ENCODE measurements around the gene SUGP1. TPM values are rescaled to one million over a fixed set of nuclear protein-coding genes. Genes with fewer than 3 reads are reported as not detected.

SUGP1 gene
- total RNA-seq, 1 experiment from 2014 or later: 81.3 TPM

- TF ChIP-seq ZBTB43 (CRISPR knock-in tag; IDR thresholded peaks at IDR 0.05): no peak
- TF ChIP-seq ARID4B (CRISPR knock-in tag; IDR thresholded peaks at IDR 0.05; ENCODE audit: borderline replicate concordance): no peak
- TF ChIP-seq ZMAT4 (CRISPR knock-in tag; IDR thresholded peaks at IDR 0.05): no peak
Measured at GRCh38 chr19:19305696-19306095, 14.6 kb downstream of the SUGP1 start (continued).

GRCh38 chr19:19305066-19305465 is 15.2 kb downstream of the SUGP1 start:
- Mint-ChIP-seq H3K9me3 (no peaks in the 10 kb centered on the region), H3K27ac (no peak overlapping the region), H3K4me1 (no peaks in the 10 kb centered on the region), H3K27me3 (ENCODE audit: low read depth) (no peaks in the 10 kb centered on the region), H3K36me3 (peaks cover 39% of the 10 kb centered on the region), H3K4me3 (no peak overlapping the region)
- ATAC-seq: no peak
- no peak for DNase-seq (ENCODE audit: low spot score)
- ChIA-PET POLR2A (no interaction called here), CTCF (no interaction called here)
- TF ChIP-seq FOXJ3 (CRISPR knock-in tag; IDR thresholded peaks at IDR 0.05; ENCODE audit: borderline replicate concordance) (no peak), ZNF416 (CRISPR knock-in tag; IDR thresholded peaks at IDR 0.05) (no peak), ATF2 (CRISPR knock-in tag; IDR thresholded peaks at IDR 0.05; ENCODE audit: borderline replicate concordance, low read depth) (no peak)

GRCh38 chr19:19304186-19304965 is 15.9 kb downstream of the SUGP1 start:
- ChIA-PET POLR2A (no interaction called here), CTCF (interaction anchor here (1.3 kb wide), 1 partner anchor 130 kb away, joined by 3 read pairs; no protein-coding TSS in a partner anchor)
- Mint-ChIP-seq H3K27ac (no peak overlapping the region), H3K36me3 (peaks cover 36% of the 10 kb centered on the region), H3K27me3 (ENCODE audit: low read depth) (no peaks in the 10 kb centered on the region), H3K4me3 (no peak overlapping the region), H3K4me1 (no peaks in the 10 kb centered on the region), H3K9me3 (no peaks in the 10 kb centered on the region)
- TF ChIP-seq NR1H2 (CRISPR knock-in tag; IDR thresholded peaks at IDR 0.05): no peak
- TF ChIP-seq E2F4 (CRISPR knock-in tag; IDR thresholded peaks at IDR 0.05; ENCODE audit: borderline replicate concordance, low read depth): no peak
- TF ChIP-seq RELA (CRISPR knock-in tag; IDR thresholded peaks at IDR 0.05; ENCODE audit: borderline replicate concordance): no peak
- no peak for TF ChIP-seq MAX (CRISPR knock-in tag; IDR thresholded peaks at IDR 0.05)
- no peak for TF ChIP-seq FOXJ3 (CRISPR knock-in tag; IDR thresholded peaks at IDR 0.05; ENCODE audit: borderline replicate concordance)
- no peak for TF ChIP-seq ZMAT4 (CRISPR knock-in tag; IDR thresholded peaks at IDR 0.05)
- no peak for ATAC-seq
- DNase-seq (ENCODE audit: low spot score): no peak
